ENCODE data around the gene PLAAT4. TPM values are rescaled to one million over a fixed set of nuclear protein-coding genes. Genes with fewer than 3 reads are reported as not detected.
A peak's percentile ranks its signal among the peaks of the same experiment; 100 is the strongest.
"Not testable (repeated sequence)": the region's sequence is repeated elsewhere in the genome, so short reads cannot be mapped to it uniquely, and the experiment has no call there.

PLAAT4 gene
- total and polyA plus RNA-seq, 2 of the 8 experiments (the other 6 are each of a cell fraction or from before 2014, with no cell fraction given): 2.8 to 4.1 TPM

GRCh38 chr11:63531074-63531792, 5.4 kb upstream of the PLAAT4 start:
- H3K79me1 ChIP-seq (ENCODE audit: low read depth, low read length); H3K23ac ChIP-seq (ENCODE audit: insufficient read length); H4K20me1 ChIP-seq (replicated peaks in 1 of 2; ENCODE audit: control insufficient read depth in 1 of 2, insufficient read depth in 2 of 2, low read length in 2 of 2); H3K79me2 ChIP-seq (ENCODE audit: control insufficient read depth in 1 of 2, insufficient read depth in 2 of 2, low read length in 2 of 2); H2BK15ac ChIP-seq (ENCODE audit: low read length); H3K23me2 ChIP-seq (ENCODE audit: low read depth, low read length); H3K36me3 ChIP-seq (ENCODE audit: control insufficient read depth in 2 of 4, insufficient read depth in 4 of 4, low read length in 3 of 4); H3K14ac ChIP-seq (ENCODE audit: insufficient read length); H2AFZ ChIP-seq (ENCODE audit: low read length); H3K27me3 ChIP-seq (replicated peaks in 1 of 4; ENCODE audit: control insufficient read depth in 3 of 4, extremely low read depth in 1 of 4, insufficient read depth in 3 of 4, low read length in 3 of 4); H4K8ac ChIP-seq (ENCODE audit: extremely low read depth, insufficient read depth, low read length); H3K9me3 ChIP-seq (ENCODE audit: insufficient read depth in 2 of 2, low read depth in 1 of 2, low read length in 1 of 2): not testable (repeated sequence)
- Histone ChIP-seq H4K5ac (ENCODE audit: insufficient read length, low read depth, low read length) (peak overlapping the region; percentile 81), H3K4me2 (ENCODE audit: insufficient read depth in 1 of 2, low read depth in 2 of 2, low read length in 2 of 2) (peak overlapping the region; percentile 37 to 54; a peak in 3 of 4 replicates), H4K91ac (replicated peaks; ENCODE audit: insufficient read length, low read length) (peak overlapping the region; percentile 82), H2AK5ac (ENCODE audit: low read depth, low read length) (peak overlapping the region; percentile 19), H3K18ac (ENCODE audit: extremely low read depth, low read length) (peak overlapping the region; percentile 84), H3K27ac (ENCODE audit: low read depth, low read length) (peak overlapping the region; percentile 63), H3K4me3 (ENCODE audit: extremely low read depth in 1 of 4, insufficient read depth in 2 of 4, low read depth in 3 of 4, low read length in 4 of 4) (peak overlapping the region in 1 of 4 experiments; percentile 33; a peak in 1 of 8 replicates), H2BK5ac (ENCODE audit: low read depth, low read length) (peak overlapping the region; percentile 97; the same call in 1 of the 2 replicates), H2BK12ac (ENCODE audit: low read depth, low read length) (peak overlapping the region; percentile 9), H3K4ac (replicated peaks; ENCODE audit: insufficient read length, low read depth, low read length) (peak overlapping the region; percentile 20), H3K56ac (replicated peaks; ENCODE audit: insufficient read length, low read depth, low read length) (peak overlapping the region; percentile 7), H3K4me1 (replicated peaks in 1 of 4; ENCODE audit: control insufficient read depth in 3 of 4, insufficient read depth in 4 of 4, low read length in 3 of 4) (peaks cover 16 to 31% (median 30%) of the 10 kb centered on the region in 4 experiments; a peak in 6 of 7 replicates), H2BK120ac (replicated peaks; ENCODE audit: low read depth, low read length) (peak overlapping the region; percentile 80), H2BK20ac (ENCODE audit: low read length) (peak overlapping the region; percentile 90; the same call in 1 of the 2 replicates), H3K9ac (replicated peaks in 1 of 4; ENCODE audit: extremely low read depth in 1 of 4, low read depth in 3 of 4, low read length in 3 of 4) (peak overlapping the region in 1 of 4 experiments; percentile 46; a peak in 1 of 7 replicates)
- DNase-seq (ENCODE audit: low read depth in 1 of 2, low spot score in 2 of 2): peak in 1 of 2 experiments; percentile 57
- FAIRE-seq: peak; percentile 84
- ChIA-PET CTCF (ENCODE audit: partially characterized antibody) (interaction anchor here (1.0 to 1.7 kb wide), 3 partner anchors 23 to 52 kb away, joined by 3 to 6 read pairs (median 3); no protein-coding TSS in a partner anchor), POLR2A (ENCODE audit: partially characterized antibody) (interaction anchor here (0.6 to 1.9 kb wide), 4 partner anchors 21 to 495 kb away, joined by 3 to 5 read pairs (median 4); no protein-coding TSS in a partner anchor)
- WGBS, 2 experiments (ENCODE audit: extremely low coverage in 1 of 2, insufficient coverage in 1 of 2, insufficient read length in 1 of 2, insufficient replicate concordance in 2 of 2, low coverage in 1 of 2, low lambda C conversion rate in 2 of 2, missing lambda C conversion rate in 1 of 2): 37% methylated on average over 4 of the region's 6 CpGs; no CpG with 5 or more reads in 1 of the 2 experiments
- peak; percentile 90 for TF ChIP-seq RXRA (IDR thresholded peaks at IDR 0.05; ENCODE audit: insufficient read depth, low read depth, low read length)
- peak; percentile 56 for TF ChIP-seq POLR2AphosphoS5 (IDR thresholded peaks at IDR 0.05; ENCODE audit: low read depth, low read length)

Measured in H1 (cell line).